Liver (tissue), 9 donors: ENCODE results near the gene FGF11. TPM values are rescaled to one million over a fixed set of nuclear protein-coding genes. Genes with fewer than 3 reads are reported as not detected.

Source experiments
- DNase-seq: peaks from one replicate; pipeline ENCODE4 v3.0.0-alpha.2; 2017; ENCODE audit warnings: low spot score
- H3K27ac ChIP-seq, 2 donors: one replicate each; pipeline ENCODE4 v1.7.0; 2013; ENCODE audit warnings: inconsistent platforms in 2 of 2, low read length in 2 of 2, control low read depth in 1 of 2, low read depth in 1 of 2, mild to moderate bottlenecking in 1 of 2
- H3K27me3 ChIP-seq, 4 donors: one replicate each; pipeline versions ENCODE4 v1.6.1 to v1.7.0; 2013; ENCODE audit warnings: low read length in 3 of 4, inconsistent platforms in 1 of 4, mild to moderate bottlenecking in 1 of 4, moderate library complexity in 1 of 4; ENCODE audit not compliant: control insufficient read depth in 4 of 4, insufficient read depth in 4 of 4
- H3K36me3 ChIP-seq, 4 donors: one replicate each; pipeline versions ENCODE4 v1.6.1 to v1.7.0; 2013; ENCODE audit warnings: low read length in 3 of 4, mild to moderate bottlenecking in 3 of 4, low read depth in 1 of 4, moderate library complexity in 1 of 4; ENCODE audit not compliant: control insufficient read depth in 4 of 4, insufficient read depth in 3 of 4
- H3K4me1 ChIP-seq, 4 donors: one replicate each; pipeline versions ENCODE4 v1.6.1 to v1.7.0; 2013; ENCODE audit warnings: low read length in 3 of 4, mild to moderate bottlenecking in 3 of 4, moderate library complexity in 1 of 4; ENCODE audit not compliant: control insufficient read depth in 4 of 4, insufficient read depth in 4 of 4
- H3K4me3 ChIP-seq, 3 donors: one replicate each; pipeline versions ENCODE4 v1.6.1 to v1.7.0; 2013; ENCODE audit warnings: low read length in 3 of 3, control low read depth in 1 of 3, low read depth in 1 of 3, mild to moderate bottlenecking in 1 of 3
- H3K9ac ChIP-seq, 2 donors: one replicate each; pipeline ENCODE4 v1.7.0; 2013; ENCODE audit warnings: low read length in 2 of 2, mild to moderate bottlenecking in 2 of 2, moderate library complexity in 2 of 2, control low read depth in 1 of 2, low read depth in 1 of 2
- H3K9me3 ChIP-seq, 4 donors: one replicate each; pipeline versions ENCODE4 v1.6.1 to v1.7.0; 2013; ENCODE audit warnings: low read length in 3 of 4; ENCODE audit not compliant: control insufficient read depth in 4 of 4
- EGR1 ChIP-seq, 2 donors: IDR thresholded peaks; 2 replicates each; pipeline ENCODE4 v1.6.1; 2016 to 2018; ENCODE audit warnings: antibody characterized with exemption in 2 of 2, low read depth in 2 of 2
- FOXA1 ChIP-seq: IDR thresholded peaks from 2 replicates; pipeline ENCODE4 v1.6.1; 2016; ENCODE audit warnings: antibody characterized with exemption
- FOXA2 ChIP-seq: IDR thresholded peaks from 2 replicates; pipeline ENCODE4 v1.6.1; 2016; ENCODE audit warnings: antibody characterized with exemption
- GABPA ChIP-seq, 2 donors: IDR thresholded peaks in 1 of 2; conservative IDR thresholded peaks in 1 of 2; 2 replicates each; pipeline ENCODE4 v1.6.1; 2016; ENCODE audit warnings: antibody characterized with exemption in 2 of 2, mild to moderate bottlenecking in 1 of 2, moderate library complexity in 1 of 2
- HNF4A ChIP-seq, 2 donors: conservative IDR thresholded peaks; 2 replicates each; pipeline ENCODE4 v1.6.1; 2016; ENCODE audit warnings: antibody characterized with exemption in 2 of 2, mild to moderate bottlenecking in 2 of 2
- HNF4G ChIP-seq: IDR thresholded peaks from 2 replicates; pipeline ENCODE4 v1.6.1; 2016; ENCODE audit warnings: antibody characterized with exemption
- JUND ChIP-seq, 2 donors: IDR thresholded peaks; 2 replicates each; pipeline ENCODE4 v1.6.1; 2016; ENCODE audit warnings: antibody characterized with exemption in 2 of 2
- NR2F2 ChIP-seq: IDR thresholded peaks from 2 replicates; pipeline ENCODE4 v1.6.1; 2016; ENCODE audit warnings: antibody characterized with exemption
- RAD21 ChIP-seq, 2 donors: IDR thresholded peaks; 2 replicates each; pipeline ENCODE4 v1.6.1; 2016; ENCODE audit warnings: antibody characterized with exemption in 2 of 2, mild to moderate bottlenecking in 2 of 2
- RXRA ChIP-seq, 2 donors: IDR thresholded peaks; 2 replicates each; pipeline ENCODE4 v1.6.1; 2017 to 2018; ENCODE audit warnings: antibody characterized with exemption in 2 of 2, mild to moderate bottlenecking in 1 of 2
- SP1 ChIP-seq: IDR thresholded peaks from 2 replicates; pipeline ENCODE4 v1.6.1; 2018; ENCODE audit warnings: antibody characterized with exemption, mild to moderate bottlenecking
- TAF1 ChIP-seq: conservative IDR thresholded peaks from 2 replicates; pipeline ENCODE4 v1.6.1; 2016; ENCODE audit warnings: antibody characterized with exemption, mild to moderate bottlenecking
- YY1 ChIP-seq: IDR thresholded peaks from 2 replicates; pipeline ENCODE4 v1.6.1; 2016; ENCODE audit warnings: antibody characterized with exemption, mild to moderate bottlenecking
- WGBS: extraction: QIAGEN DNeasy Blood & Tissue Kit; methylation state at CpG from one replicate; pipeline ENCODE4 v1.1.7; 2013; 5-methylcytosine and 5-hydroxymethylcytosine counted together
- polyA plus RNA-seq, 2 donors: library from polyadenylated mRNA; stranded (reverse) in 1 of 2; unstranded in 1 of 2; fragments of 200-250 nt in 1 of 2; fragments of >200 nt in 1 of 2; fragmentation: Nextera tagmentation in 1 of 2; extraction: Ambion mirVana in 1 of 2; gene quantifications; one replicate each; pipeline versions ENCODE4 v1.2.1 to v1.2.3, GENCODE V29; 2013 to 2015
- total RNA-seq, 2 donors: library from RNA; depleted of rRNA; stranded (reverse); fragments of >200 nt; gene quantifications; one replicate each; pipeline ENCODE4 v1.2.3, GENCODE V29; 2014
- TF ChIP-seq, protein P1 (sequence below): IDR thresholded peaks from 2 replicates; pipeline ENCODE4 v1.6.1; 2016; ENCODE audit warnings: antibody characterized with exemption
- TF ChIP-seq, protein P2 (sequence below): IDR thresholded peaks from 2 replicates; pipeline ENCODE4 v1.6.1; 2016; ENCODE audit warnings: antibody characterized with exemption
- TF ChIP-seq, protein P3 (sequence below): fragments of 150-350 bp; IDR thresholded peaks from 2 replicates; pipeline ENCODE4 v1.5.1; 2017; ENCODE audit warnings: improper control_type of control experiment, low read depth, low read length; ENCODE audit not compliant: missing input control
- TF ChIP-seq, protein P4 (sequence below): IDR thresholded peaks from 2 replicates; pipeline ENCODE4 v1.6.1; 2016; ENCODE audit warnings: antibody characterized with exemption, mild to moderate bottlenecking
- TF ChIP-seq, protein P5 (sequence below): IDR thresholded peaks from 2 replicates; pipeline ENCODE4 v1.6.1; 2016; ENCODE audit warnings: antibody characterized with exemption
- donor health status: healthy.
- donor health status: healthy.
- donor health status: healthy.
- donor health status: healthy.
- donor health status: healthy.

The FGF11 gene
- total and polyA plus RNA-seq, 4 donors: 0.17 to 0.25 (median 0.20) TPM

DNA sequence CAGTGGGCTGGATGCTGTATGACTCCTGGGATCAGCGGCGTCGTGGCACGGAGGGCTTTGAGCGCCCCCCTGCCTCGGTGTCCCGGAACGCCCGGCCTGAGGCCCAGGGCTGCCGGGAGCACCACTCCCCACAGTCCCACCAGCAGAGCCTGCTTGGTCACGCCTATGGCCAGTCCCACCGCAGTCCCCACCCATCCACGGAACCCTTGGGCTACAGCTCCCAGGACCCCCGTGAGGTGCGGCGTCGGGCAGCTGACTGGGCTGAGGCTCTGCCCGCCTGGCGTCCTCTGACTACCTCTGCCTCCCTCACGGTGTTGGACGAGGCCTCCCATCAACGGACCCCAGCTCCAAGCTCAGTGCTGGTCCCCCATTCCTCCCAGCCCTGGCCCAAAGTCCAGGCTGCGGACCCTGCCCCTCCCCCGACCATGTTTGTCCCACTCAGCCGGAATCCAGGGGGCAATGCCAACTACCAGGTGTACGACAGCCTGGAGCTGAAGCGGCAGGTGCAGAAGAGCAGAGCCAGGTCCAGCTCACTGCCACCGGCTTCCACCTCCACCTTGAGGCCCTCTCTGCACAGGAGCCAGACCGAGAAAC is 12.3 kb upstream of the FGF11 start:
- WGBS: 93% methylated on average over 29 of the region's 29 CpGs
- DNase-seq: no peak

DNA sequence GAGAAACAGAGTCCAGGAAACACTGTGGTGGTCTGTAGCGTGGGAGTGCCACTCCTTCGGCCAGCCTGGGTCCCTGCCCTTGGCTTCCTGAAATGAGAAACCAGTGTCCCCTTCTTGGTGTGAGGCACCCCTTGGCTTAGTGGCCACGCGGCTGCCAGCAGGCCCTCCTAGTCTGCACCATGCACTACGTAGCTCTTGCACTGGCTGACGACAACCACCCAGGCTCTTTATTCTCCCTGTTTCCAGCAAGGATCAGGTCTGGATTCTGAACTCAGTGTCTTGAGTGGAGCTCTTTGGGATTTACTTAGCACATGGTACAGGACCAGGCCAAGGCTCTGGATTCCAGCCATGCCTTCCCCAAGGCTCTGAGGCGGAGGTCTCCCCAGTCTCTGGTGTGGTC is 11.8 kb upstream of the FGF11 start:
- Histone ChIP-seq H3K27me3 (no peaks in the 10 kb centered on the region), H3K9ac (no peak overlapping the region), H3K4me1 (no peaks in the 10 kb centered on the region), H3K27ac (no peak overlapping the region), H3K4me3 (no peak overlapping the region), H3K36me3 (no peaks in the 10 kb centered on the region), H3K9me3 (no peaks in the 10 kb centered on the region)
- no peak for TF ChIP-seq RXRA (IDR thresholded peaks at IDR 0.05)
- TF ChIP-seq JUND (IDR thresholded peaks at IDR 0.05): no peak
- TF ChIP-seq, protein P1, sequence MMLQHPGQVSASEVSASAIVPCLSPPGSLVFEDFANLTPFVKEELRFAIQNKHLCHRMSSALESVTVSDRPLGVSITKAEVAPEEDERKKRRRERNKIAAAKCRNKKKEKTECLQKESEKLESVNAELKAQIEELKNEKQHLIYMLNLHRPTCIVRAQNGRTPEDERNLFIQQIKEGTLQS: no peak
- TF ChIP-seq HNF4A (conservative IDR thresholded peaks at IDR 0.05): no peak
- TF ChIP-seq, protein P2, sequence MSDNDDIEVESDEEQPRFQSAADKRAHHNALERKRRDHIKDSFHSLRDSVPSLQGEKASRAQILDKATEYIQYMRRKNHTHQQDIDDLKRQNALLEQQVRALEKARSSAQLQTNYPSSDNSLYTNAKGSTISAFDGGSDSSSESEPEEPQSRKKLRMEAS: no peak
- TF ChIP-seq HNF4G: no peak
- no peak for TF ChIP-seq YY1
- TF ChIP-seq, protein P3, sequence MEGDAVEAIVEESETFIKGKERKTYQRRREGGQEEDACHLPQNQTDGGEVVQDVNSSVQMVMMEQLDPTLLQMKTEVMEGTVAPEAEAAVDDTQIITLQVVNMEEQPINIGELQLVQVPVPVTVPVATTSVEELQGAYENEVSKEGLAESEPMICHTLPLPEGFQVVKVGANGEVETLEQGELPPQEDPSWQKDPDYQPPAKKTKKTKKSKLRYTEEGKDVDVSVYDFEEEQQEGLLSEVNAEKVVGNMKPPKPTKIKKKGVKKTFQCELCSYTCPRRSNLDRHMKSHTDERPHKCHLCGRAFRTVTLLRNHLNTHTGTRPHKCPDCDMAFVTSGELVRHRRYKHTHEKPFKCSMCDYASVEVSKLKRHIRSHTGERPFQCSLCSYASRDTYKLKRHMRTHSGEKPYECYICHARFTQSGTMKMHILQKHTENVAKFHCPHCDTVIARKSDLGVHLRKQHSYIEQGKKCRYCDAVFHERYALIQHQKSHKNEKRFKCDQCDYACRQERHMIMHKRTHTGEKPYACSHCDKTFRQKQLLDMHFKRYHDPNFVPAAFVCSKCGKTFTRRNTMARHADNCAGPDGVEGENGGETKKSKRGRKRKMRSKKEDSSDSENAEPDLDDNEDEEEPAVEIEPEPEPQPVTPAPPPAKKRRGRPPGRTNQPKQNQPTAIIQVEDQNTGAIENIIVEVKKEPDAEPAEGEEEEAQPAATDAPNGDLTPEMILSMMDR: no peak
- TF ChIP-seq, protein P4, sequence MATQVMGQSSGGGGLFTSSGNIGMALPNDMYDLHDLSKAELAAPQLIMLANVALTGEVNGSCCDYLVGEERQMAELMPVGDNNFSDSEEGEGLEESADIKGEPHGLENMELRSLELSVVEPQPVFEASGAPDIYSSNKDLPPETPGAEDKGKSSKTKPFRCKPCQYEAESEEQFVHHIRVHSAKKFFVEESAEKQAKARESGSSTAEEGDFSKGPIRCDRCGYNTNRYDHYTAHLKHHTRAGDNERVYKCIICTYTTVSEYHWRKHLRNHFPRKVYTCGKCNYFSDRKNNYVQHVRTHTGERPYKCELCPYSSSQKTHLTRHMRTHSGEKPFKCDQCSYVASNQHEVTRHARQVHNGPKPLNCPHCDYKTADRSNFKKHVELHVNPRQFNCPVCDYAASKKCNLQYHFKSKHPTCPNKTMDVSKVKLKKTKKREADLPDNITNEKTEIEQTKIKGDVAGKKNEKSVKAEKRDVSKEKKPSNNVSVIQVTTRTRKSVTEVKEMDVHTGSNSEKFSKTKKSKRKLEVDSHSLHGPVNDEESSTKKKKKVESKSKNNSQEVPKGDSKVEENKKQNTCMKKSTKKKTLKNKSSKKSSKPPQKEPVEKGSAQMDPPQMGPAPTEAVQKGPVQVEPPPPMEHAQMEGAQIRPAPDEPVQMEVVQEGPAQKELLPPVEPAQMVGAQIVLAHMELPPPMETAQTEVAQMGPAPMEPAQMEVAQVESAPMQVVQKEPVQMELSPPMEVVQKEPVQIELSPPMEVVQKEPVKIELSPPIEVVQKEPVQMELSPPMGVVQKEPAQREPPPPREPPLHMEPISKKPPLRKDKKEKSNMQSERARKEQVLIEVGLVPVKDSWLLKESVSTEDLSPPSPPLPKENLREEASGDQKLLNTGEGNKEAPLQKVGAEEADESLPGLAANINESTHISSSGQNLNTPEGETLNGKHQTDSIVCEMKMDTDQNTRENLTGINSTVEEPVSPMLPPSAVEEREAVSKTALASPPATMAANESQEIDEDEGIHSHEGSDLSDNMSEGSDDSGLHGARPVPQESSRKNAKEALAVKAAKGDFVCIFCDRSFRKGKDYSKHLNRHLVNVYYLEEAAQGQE: no peak
- TF ChIP-seq, protein P5, sequence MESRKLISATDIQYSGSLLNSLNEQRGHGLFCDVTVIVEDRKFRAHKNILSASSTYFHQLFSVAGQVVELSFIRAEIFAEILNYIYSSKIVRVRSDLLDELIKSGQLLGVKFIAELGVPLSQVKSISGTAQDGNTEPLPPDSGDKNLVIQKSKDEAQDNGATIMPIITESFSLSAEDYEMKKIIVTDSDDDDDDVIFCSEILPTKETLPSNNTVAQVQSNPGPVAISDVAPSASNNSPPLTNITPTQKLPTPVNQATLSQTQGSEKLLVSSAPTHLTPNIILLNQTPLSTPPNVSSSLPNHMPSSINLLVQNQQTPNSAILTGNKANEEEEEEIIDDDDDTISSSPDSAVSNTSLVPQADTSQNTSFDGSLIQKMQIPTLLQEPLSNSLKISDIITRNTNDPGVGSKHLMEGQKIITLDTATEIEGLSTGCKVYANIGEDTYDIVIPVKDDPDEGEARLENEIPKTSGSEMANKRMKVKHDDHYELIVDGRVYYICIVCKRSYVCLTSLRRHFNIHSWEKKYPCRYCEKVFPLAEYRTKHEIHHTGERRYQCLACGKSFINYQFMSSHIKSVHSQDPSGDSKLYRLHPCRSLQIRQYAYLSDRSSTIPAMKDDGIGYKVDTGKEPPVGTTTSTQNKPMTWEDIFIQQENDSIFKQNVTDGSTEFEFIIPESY: no peak
- TF ChIP-seq GABPA (IDR thresholded peaks at IDR 0.05 in 1 of 2, conservative IDR thresholded peaks at IDR 0.05 in 1 of 2): no peak
- TF ChIP-seq NR2F2: no peak
- no peak for TF ChIP-seq EGR1 (IDR thresholded peaks at IDR 0.05; ENCODE audit: low read depth in 2 of 2)
- TF ChIP-seq FOXA2: no peak
- no peak for TF ChIP-seq SP1
- TF ChIP-seq TAF1: no peak
- no peak for TF ChIP-seq RAD21 (IDR thresholded peaks at IDR 0.05)
- TF ChIP-seq FOXA1: no peak
- DNase-seq: no peak
- WGBS: 88% methylated on average over 7 of the region's 7 CpGs

More for the DNA sequence above, 12.3 kb upstream of the FGF11 start:
- Histone ChIP-seq H3K4me1 (no peaks in the 10 kb centered on the region), H3K27me3 (no peaks in the 10 kb centered on the region), H3K9ac (no peak overlapping the region), H3K27ac (no peak overlapping the region), H3K36me3 (no peaks in the 10 kb centered on the region), H3K9me3 (no peaks in the 10 kb centered on the region), H3K4me3 (no peak overlapping the region)
- no peak for TF ChIP-seq TAF1
- TF ChIP-seq, protein P3: no peak
- TF ChIP-seq HNF4G: no peak
- TF ChIP-seq FOXA2: no peak
- TF ChIP-seq SP1: no peak
- TF ChIP-seq NR2F2: no peak
- TF ChIP-seq, protein P1: no peak
- TF ChIP-seq JUND (IDR thresholded peaks at IDR 0.05): no peak
- no peak for TF ChIP-seq RXRA (IDR thresholded peaks at IDR 0.05)
- TF ChIP-seq, protein P2: no peak
- TF ChIP-seq YY1: no peak
